Upper lobe of left lung (tissue), 4 donors: ENCODE results near the gene LBHD1.
"Not testable (repeated sequence)": the region's sequence is repeated elsewhere in the genome, so short reads cannot be mapped to it uniquely, and the experiment has no call there.

Source experiments
- EP300 ChIP-seq, 4 donors: sonication (generic); formaldehyde crosslinking; IDR thresholded peaks; one replicate each; pipeline ENCODE4 v1.5.1; 2017; ENCODE audit warnings: antibody characterized with exemption in 4 of 4, control low read depth in 2 of 4
- POLR2A ChIP-seq, 4 donors: fragments of 450-650 bp; IDR thresholded peaks; one replicate each; pipeline ENCODE4 v1.5.1; 2016 to 2017; ENCODE audit warnings: antibody characterized with exemption in 4 of 4, mild to moderate bottlenecking in 2 of 4
- POLR2AphosphoS5 ChIP-seq, 2 donors: sonication (generic); formaldehyde crosslinking; IDR thresholded peaks; one replicate each; pipeline ENCODE4 v1.5.1; 2017; ENCODE audit warnings: antibody characterized with exemption in 2 of 2
- TF ChIP-seq, protein P1 (sequence below), 6 experiments: fragments of 450-650 bp in 4 of 6; fragments of 200-600 bp in 2 of 6; sonication (generic) in 2 of 6; IDR thresholded peaks; one replicate each; pipeline ENCODE4 v1.5.1; 2016 to 2019; ENCODE audit warnings: antibody characterized with exemption in 6 of 6

DNA sequence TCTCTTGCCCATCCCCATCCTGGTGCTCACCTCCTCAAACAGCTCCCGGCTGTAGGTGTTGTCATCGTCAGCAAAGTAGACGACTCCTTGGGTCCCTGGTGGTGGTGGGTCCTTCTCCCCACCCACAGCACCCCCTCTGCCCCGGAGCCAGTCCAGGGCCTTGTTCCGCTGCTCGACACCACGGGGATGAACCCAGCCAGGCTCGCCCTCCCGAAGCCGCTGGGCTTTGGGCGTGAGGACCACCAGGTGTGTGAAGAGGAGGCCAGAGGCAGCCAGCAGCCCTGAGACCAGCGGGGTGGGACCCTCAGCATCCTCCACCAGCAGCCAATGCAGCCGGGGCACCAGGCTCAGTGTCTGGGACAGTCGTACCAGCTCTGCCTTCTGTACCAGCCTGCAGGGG, 55.1 kb downstream of the LBHD1 start:
- TF ChIP-seq POLR2AphosphoS5, POLR2A, EP300 (IDR thresholded peaks at IDR 0.05): not testable (repeated sequence)
- TF ChIP-seq, protein P1, sequence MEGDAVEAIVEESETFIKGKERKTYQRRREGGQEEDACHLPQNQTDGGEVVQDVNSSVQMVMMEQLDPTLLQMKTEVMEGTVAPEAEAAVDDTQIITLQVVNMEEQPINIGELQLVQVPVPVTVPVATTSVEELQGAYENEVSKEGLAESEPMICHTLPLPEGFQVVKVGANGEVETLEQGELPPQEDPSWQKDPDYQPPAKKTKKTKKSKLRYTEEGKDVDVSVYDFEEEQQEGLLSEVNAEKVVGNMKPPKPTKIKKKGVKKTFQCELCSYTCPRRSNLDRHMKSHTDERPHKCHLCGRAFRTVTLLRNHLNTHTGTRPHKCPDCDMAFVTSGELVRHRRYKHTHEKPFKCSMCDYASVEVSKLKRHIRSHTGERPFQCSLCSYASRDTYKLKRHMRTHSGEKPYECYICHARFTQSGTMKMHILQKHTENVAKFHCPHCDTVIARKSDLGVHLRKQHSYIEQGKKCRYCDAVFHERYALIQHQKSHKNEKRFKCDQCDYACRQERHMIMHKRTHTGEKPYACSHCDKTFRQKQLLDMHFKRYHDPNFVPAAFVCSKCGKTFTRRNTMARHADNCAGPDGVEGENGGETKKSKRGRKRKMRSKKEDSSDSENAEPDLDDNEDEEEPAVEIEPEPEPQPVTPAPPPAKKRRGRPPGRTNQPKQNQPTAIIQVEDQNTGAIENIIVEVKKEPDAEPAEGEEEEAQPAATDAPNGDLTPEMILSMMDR (IDR thresholded peaks at IDR 0.05), result not testable (repeated sequence)
